GM23338 (cell line): ENCODE data around the gene FLOT1. TPM values are rescaled to one million over a fixed set of nuclear protein-coding genes. Genes with fewer than 3 reads are reported as not detected.

Experiments
- ATAC-seq: fragments of 200-7000 bp; cut with Tn5 transposase; 3 replicates; pipeline ENCODE4 v1.9.1; 2020
- DNase-seq: peaks from one replicate; pipeline ENCODE4 v3.0.0-alpha.2; 2015; ENCODE audit warnings: low spot score
- H2AFZ ChIP-seq: fragments of 200-600 bp; sonication (generic); 2 replicates; pipeline ENCODE4 v1.8.0; 2016; ENCODE audit warnings: antibody characterized with exemption, mild to moderate bottlenecking, moderate library complexity
- H3F3A ChIP-seq: fragments of 200-600 bp; sonication (generic); replicated peaks from 2 replicates; pipeline ENCODE4 v1.8.0; 2017; ENCODE audit warnings: antibody characterized with exemption, mixed run types, low read depth
- H3K27ac ChIP-seq: fragments of 200-600 bp; sonication (generic); 2 replicates; pipeline ENCODE4 v1.6.1; 2016; ENCODE audit warnings: low read depth
- H3K27me3 ChIP-seq: fragments of 200-600 bp; sonication (generic); 2 replicates; pipeline ENCODE4 v1.8.0; 2016; ENCODE audit warnings: mild to moderate bottlenecking, mixed run types, moderate library complexity; ENCODE audit not compliant: insufficient read depth
- H3K36me3 ChIP-seq: fragments of 200-600 bp; sonication (generic); 2 replicates; pipeline ENCODE4 v1.8.0; 2016; ENCODE audit warnings: mild to moderate bottlenecking; ENCODE audit not compliant: insufficient read depth
- H3K4me1 ChIP-seq: fragments of 200-600 bp; sonication (generic); 2 replicates; pipeline ENCODE4 v1.8.0; 2016; ENCODE audit warnings: mild to moderate bottlenecking, moderate library complexity; ENCODE audit not compliant: insufficient read depth
- H3K4me2 ChIP-seq: fragments of 200-600 bp; sonication (generic); 2 replicates; pipeline ENCODE4 v1.7.1; 2017; ENCODE audit warnings: mixed run types
- H3K4me3 ChIP-seq: fragments of 200-600 bp; sonication (generic); 2 replicates; pipeline ENCODE4 v1.6.1; 2016; ENCODE audit warnings: mixed run types
- H3K79me2 ChIP-seq: fragments of 200-600 bp; sonication (generic); replicated peaks from 2 replicates; pipeline ENCODE4 v1.8.0; 2017; ENCODE audit warnings: mild to moderate bottlenecking; ENCODE audit not compliant: insufficient read depth
- H3K9me2 ChIP-seq: fragments of 200-600 bp; sonication (generic); 2 replicates; pipeline ENCODE4 v1.8.0; 2017; ENCODE audit not compliant: insufficient read depth
- H4K20me1 ChIP-seq: fragments of 200-600 bp; sonication (generic); replicated peaks from 2 replicates; pipeline ENCODE4 v1.8.0; 2017; ENCODE audit warnings: mild to moderate bottlenecking; ENCODE audit not compliant: insufficient read depth
- H3K27ac Mint-ChIP-seq: 2 replicates; pipeline ENCODE4 v1.8.0; 2020; ENCODE audit warnings: inconsistent platforms, mild to moderate bottlenecking, moderate library complexity, mixed read lengths
- H3K27me3 Mint-ChIP-seq: 3 replicates; pipeline ENCODE4 v1.8.0; 2022; ENCODE audit warnings: low read depth, mild to moderate bottlenecking, moderate library complexity, mixed read lengths, inconsistent platforms; ENCODE audit not compliant: insufficient read depth, poor library complexity
- H3K36me3 Mint-ChIP-seq: 3 replicates; pipeline ENCODE4 v1.8.0; 2021; ENCODE audit warnings: low read depth, mild to moderate bottlenecking, inconsistent platforms, moderate library complexity, mixed read lengths
- H3K4me1 Mint-ChIP-seq: 3 replicates; pipeline ENCODE4 v1.8.0; 2020; ENCODE audit warnings: mild to moderate bottlenecking, inconsistent platforms, mixed read lengths
- H3K4me3 Mint-ChIP-seq: 3 replicates; pipeline ENCODE4 v1.8.0; 2021; ENCODE audit warnings: moderate library complexity, mild to moderate bottlenecking, inconsistent platforms, mixed read lengths
- H3K9me3 Mint-ChIP-seq: 3 replicates; pipeline ENCODE4 v1.8.0; 2020; ENCODE audit warnings: moderate library complexity, mild to moderate bottlenecking, inconsistent platforms, mixed read lengths
- EZH2 ChIP-seq: fragments of 200-600 bp; sonication (generic); IDR thresholded peaks from one replicate; pipeline ENCODE4 v1.8.0; 2017; ENCODE audit warnings: antibody characterized with exemption, mild to moderate bottlenecking, low read depth; ENCODE audit not compliant: unreplicated experiment
- EZH2phosphoT487 ChIP-seq: fragments of 200-600 bp; sonication (generic); IDR thresholded peaks from one replicate; pipeline ENCODE4 v1.8.1; 2018; ENCODE audit warnings: antibody characterized with exemption; ENCODE audit not compliant: unreplicated experiment
- JUNB ChIP-seq: IDR thresholded peaks from one replicate; pipeline ENCODE4 v1.6.1; 2016; ENCODE audit warnings: antibody characterized with exemption; ENCODE audit not compliant: unreplicated experiment
- NANOG ChIP-seq: IDR thresholded peaks from 2 replicates; pipeline ENCODE4 v1.6.1; 2016; ENCODE audit warnings: antibody characterized with exemption, borderline replicate concordance
- REST ChIP-seq: IDR thresholded peaks from one replicate; pipeline ENCODE4 v1.6.1; 2018; ENCODE audit warnings: antibody characterized with exemption; ENCODE audit not compliant: unreplicated experiment
- STAT1 ChIP-seq: IDR thresholded peaks from one replicate; pipeline ENCODE4 v1.6.1; 2016; ENCODE audit warnings: antibody characterized with exemption; ENCODE audit not compliant: unreplicated experiment
- polyA plus RNA-seq: library from polyadenylated mRNA; unstranded; fragments of >200 nt; fragmentation: Nextera tagmentation; extraction: Ambion mirVana; gene quantifications from 2 replicates; pipeline ENCODE4 v1.2.1, GENCODE V29; 2016
- total RNA-seq: library from RNA; depleted of rRNA; stranded (reverse); fragments of >200 nt; shearing (Covaris generic); gene quantifications from 2 replicates; pipeline ENCODE4 v1.2.3, GENCODE V29; 2014
- TF ChIP-seq, protein P1 (sequence below), 2 experiments: fragments of 200-600 bp in 1 of 2; sonication (generic) in 1 of 2; conservative IDR thresholded peaks; 2 replicates each; pipeline versions ENCODE4 v1.5.1 to v1.6.1; 2016 to 2017; ENCODE audit warnings: antibody characterized with exemption in 2 of 2, low read depth in 2 of 2, mild to moderate bottlenecking in 2 of 2, moderate library complexity in 1 of 2
- TF ChIP-seq, protein P2 (sequence below): fragments of 250-450 bp; sonication (Bioruptor Pico); IDR thresholded peaks from 2 replicates; pipeline ENCODE4 v1.5.0; 2020; ENCODE audit warnings: mild to moderate bottlenecking, moderate library complexity

Gene FLOT1
- total and polyA plus RNA-seq, 2 experiments from 2014 or later: 72.2 to 94.5 TPM

DNA sequence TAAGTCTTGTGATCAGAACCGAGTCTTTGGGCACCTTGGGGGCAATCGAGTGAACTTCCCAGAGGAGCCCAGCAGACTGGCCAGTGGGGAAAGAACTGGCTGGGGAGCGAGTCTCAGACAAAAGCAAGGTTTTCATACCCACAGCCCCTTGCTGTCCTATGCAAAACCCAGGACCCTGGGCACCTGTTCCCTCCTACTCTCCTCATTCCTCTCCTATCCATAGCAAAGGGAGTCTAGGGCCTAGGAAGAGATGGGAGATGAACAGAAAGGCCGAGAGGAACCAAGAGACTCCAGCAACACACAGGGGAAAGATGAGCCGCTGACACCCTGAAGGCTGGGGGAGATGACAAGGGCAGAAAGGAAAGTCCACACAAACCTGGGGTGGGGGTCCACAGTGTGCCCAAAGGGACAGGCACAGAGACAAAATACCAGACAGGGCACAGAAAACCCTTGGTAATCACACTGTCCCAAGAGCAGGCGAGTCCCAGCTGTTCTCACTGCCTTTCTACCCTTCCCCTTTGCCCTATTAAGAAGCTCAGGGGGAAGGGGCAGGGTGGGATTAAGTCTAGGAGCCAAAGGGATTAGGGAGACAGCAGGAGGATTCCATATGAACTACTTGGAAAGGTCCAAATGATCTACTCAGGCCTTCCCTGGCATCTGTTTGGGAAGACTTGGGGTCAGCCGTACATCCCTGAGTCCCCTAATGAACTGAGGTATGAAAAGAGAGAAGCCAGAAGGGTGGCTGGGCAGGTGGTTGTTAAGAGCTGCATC lies 62.5 kb downstream of the FLOT1 start:
- TF ChIP-seq REST (no peak), EZH2phosphoT487 (no peak), NANOG (no peak), EZH2 (no peak), STAT1 (no peak), JUNB (no peak)
- TF ChIP-seq, protein P1, sequence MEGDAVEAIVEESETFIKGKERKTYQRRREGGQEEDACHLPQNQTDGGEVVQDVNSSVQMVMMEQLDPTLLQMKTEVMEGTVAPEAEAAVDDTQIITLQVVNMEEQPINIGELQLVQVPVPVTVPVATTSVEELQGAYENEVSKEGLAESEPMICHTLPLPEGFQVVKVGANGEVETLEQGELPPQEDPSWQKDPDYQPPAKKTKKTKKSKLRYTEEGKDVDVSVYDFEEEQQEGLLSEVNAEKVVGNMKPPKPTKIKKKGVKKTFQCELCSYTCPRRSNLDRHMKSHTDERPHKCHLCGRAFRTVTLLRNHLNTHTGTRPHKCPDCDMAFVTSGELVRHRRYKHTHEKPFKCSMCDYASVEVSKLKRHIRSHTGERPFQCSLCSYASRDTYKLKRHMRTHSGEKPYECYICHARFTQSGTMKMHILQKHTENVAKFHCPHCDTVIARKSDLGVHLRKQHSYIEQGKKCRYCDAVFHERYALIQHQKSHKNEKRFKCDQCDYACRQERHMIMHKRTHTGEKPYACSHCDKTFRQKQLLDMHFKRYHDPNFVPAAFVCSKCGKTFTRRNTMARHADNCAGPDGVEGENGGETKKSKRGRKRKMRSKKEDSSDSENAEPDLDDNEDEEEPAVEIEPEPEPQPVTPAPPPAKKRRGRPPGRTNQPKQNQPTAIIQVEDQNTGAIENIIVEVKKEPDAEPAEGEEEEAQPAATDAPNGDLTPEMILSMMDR (conservative IDR thresholded peaks at IDR 0.05; ENCODE audit: low read depth in 2 of 2): no peak
- TF ChIP-seq, protein P2, sequence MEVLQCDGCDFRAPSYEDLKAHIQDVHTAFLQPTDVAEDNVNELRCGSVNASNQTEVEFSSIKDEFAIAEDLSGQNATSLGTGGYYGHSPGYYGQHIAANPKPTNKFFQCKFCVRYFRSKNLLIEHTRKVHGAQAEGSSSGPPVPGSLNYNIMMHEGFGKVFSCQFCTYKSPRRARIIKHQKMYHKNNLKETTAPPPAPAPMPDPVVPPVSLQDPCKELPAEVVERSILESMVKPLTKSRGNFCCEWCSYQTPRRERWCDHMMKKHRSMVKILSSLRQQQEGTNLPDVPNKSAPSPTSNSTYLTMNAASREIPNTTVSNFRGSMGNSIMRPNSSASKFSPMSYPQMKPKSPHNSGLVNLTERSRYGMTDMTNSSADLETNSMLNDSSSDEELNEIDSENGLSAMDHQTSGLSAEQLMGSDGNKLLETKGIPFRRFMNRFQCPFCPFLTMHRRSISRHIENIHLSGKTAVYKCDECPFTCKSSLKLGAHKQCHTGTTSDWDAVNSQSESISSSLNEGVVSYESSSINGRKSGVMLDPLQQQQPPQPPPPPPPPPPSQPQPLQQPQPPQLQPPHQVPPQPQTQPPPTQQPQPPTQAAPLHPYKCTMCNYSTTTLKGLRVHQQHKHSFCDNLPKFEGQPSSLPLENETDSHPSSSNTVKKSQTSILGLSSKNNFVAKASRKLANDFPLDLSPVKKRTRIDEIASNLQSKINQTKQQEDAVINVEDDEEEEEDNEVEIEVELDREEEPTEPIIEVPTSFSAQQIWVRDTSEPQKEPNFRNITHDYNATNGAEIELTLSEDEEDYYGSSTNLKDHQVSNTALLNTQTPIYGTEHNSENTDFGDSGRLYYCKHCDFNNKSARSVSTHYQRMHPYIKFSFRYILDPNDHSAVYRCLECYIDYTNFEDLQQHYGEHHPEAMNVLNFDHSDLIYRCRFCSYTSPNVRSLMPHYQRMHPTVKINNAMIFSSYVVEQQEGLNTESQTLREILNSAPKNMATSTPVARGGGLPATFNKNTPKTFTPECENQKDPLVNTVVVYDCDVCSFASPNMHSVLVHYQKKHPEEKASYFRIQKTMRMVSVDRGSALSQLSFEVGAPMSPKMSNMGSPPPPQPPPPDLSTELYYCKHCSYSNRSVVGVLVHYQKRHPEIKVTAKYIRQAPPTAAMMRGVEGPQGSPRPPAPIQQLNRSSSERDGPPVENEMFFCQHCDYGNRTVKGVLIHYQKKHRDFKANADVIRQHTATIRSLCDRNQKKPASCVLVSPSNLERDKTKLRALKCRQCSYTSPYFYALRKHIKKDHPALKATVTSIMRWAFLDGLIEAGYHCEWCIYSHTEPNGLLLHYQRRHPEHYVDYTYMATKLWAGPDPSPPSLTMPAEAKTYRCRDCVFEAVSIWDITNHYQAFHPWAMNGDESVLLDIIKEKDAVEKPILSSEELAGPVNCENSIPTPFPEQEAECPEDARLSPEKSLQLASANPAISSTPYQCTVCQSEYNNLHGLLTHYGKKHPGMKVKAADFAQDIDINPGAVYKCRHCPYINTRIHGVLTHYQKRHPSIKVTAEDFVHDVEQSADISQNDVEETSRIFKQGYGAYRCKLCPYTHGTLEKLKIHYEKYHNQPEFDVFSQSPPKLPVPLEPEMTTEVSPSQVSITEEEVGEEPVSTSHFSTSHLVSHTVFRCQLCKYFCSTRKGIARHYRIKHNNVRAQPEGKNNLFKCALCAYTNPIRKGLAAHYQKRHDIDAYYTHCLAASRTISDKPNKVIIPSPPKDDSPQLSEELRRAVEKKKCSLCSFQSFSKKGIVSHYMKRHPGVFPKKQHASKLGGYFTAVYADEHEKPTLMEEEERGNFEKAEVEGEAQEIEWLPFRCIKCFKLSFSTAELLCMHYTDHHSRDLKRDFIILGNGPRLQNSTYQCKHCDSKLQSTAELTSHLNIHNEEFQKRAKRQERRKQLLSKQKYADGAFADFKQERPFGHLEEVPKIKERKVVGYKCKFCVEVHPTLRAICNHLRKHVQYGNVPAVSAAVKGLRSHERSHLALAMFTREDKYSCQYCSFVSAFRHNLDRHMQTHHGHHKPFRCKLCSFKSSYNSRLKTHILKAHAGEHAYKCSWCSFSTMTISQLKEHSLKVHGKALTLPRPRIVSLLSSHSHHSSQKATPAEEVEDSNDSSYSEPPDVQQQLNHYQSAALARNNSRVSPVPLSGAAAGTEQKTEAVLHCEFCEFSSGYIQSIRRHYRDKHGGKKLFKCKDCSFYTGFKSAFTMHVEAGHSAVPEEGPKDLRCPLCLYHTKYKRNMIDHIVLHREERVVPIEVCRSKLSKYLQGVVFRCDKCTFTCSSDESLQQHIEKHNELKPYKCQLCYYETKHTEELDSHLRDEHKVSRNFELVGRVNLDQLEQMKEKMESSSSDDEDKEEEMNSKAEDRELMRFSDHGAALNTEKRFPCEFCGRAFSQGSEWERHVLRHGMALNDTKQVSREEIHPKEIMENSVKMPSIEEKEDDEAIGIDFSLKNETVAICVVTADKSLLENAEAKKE (CRISPR knock-in tag): no peak

More for the DNA sequence above, 62.5 kb downstream of the FLOT1 start:
- Histone ChIP-seq H3K4me1 (peaks cover 34% of the 10 kb centered on the region), H2AFZ (no peak overlapping the region), H4K20me1 (no peaks in the 10 kb centered on the region; the same call in 1 of the 2 replicates), H3K4me3 (peak overlapping the region; percentile 55; the same call in 1 of the 2 replicates), H3K4me2 (peak overlapping the region; percentile 86), H3F3A (0 out of 2 replicates have a peak, but pooled peaks cover 5% of the 10 kb centered on the region), H3K36me3 (peaks cover 5% of the 10 kb centered on the region; the same call in 1 of the 2 replicates), H3K27ac (no peak overlapping the region), H3K9me2 (no peaks in the 10 kb centered on the region), H3K27me3 (no peaks in the 10 kb centered on the region), H3K79me2 (peaks cover 15% of the 10 kb centered on the region)
- no peaks in the 10 kb centered on the region for H3K9me3 Mint-ChIP-seq
- no peak for DNase-seq
- peak overlapping the region; percentile 70; the same call in 1 of the 3 replicates for H3K4me3 Mint-ChIP-seq
- H3K4me1 Mint-ChIP-seq: peaks cover 43% of the 10 kb centered on the region
- peaks cover 22% of the 10 kb centered on the region for H3K36me3 Mint-ChIP-seq
- no peak overlapping the region for H3K27ac Mint-ChIP-seq
- peaks cover 7% of the 10 kb centered on the region for H3K27me3 Mint-ChIP-seq
- peak; percentile 3; the same call in 2 of the 3 replicates for ATAC-seq
